ENCODE data around the gene TSPAN12.
"Not testable (repeated sequence)": the region's sequence is repeated elsewhere in the genome, so short reads cannot be mapped to it uniquely, and the experiment has no call there.

TSPAN12 gene, protein sequence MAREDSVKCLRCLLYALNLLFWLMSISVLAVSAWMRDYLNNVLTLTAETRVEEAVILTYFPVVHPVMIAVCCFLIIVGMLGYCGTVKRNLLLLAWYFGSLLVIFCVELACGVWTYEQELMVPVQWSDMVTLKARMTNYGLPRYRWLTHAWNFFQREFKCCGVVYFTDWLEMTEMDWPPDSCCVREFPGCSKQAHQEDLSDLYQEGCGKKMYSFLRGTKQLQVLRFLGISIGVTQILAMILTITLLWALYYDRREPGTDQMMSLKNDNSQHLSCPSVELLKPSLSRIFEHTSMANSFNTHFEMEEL

DNA sequence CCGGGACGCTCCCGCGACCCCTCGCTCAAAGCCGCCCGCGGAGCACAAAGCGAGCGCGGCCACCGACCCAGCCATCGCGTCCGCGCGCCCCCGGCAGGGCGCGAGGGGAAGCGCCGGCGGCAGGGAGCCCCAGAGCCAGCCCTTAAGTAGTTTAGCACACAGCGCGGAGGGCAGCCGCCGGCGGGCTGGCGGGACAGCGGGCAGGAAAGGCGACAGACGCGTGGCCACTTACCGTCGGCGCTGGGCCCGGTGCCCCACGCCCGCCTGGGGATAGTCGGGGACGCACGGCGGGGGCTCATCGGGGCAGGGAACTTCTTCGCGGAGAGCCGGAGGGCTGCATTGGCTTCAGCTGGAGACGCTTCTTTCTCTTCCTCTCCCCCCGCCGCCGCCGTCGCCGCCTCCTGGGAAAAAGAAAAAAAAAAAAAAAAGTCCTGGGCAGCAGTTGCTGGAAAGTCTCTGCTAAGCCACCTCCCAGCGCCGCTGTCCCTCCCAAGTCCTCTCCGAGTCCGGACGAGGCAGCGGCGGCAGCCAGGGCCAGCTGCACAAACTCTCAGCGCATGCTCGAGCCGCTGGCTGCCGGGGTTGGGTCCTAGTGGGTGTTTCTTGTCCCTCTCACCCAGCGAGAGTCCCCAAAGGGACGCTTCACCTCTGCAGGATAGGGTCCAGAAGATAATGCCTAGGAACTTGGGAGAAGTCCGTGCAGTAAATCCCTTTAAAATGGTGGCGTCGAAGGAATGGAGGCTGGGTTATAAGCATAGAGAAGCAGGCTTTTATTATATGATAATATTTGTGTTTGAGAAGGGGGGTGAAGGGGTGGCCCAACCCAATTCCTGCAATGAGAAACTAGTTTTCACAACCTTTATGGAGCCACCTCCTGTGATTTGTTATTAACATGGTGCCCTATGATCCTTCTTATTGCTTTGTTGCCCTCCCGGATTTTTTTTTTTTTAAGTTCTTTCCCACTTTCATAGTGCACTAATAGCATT, at the start of gene TSPAN12:
Gene TSPAN12, minus strand, starts transcription at position 557 of the 986 bp plus-strand sequence. CDS start 1,381 bp downstream, outside the sequence.
- DNase-seq (ENCODE audit: low read depth), result no peak

DNA sequence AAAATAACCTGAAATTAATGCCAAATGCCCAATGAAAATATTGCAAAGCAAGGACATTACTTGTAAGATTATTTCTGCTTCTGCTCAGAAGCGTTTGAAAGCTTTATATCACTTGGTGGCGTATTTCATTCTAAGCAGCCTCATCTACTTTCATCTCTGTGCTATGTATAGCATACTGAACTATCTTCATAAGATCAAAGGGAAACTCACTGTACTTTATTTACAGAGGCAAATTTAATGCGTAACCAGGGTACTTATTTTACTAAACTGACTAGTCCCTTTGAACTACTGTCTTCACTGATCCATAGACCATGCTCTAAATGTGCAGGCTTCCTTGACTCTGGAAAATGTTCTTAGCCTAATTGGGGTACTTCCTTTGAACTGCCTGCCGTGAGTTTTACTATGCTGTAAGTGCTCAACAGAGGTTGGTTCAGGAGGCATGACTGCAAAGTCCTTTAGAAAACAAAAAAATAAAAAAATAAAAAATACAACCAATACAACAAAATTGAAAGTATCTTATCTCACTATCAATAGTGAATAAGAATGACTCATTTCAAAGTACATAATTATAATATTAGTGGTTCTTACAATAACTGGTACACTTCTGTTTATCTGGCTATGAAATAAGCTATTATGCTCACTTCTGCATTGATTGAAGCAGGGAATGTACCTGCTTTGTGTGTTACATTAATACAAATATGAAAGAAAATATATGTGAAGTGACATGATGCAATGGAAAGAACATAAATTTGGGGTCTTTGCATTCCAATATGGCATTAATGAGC, 41.0 kb upstream of the TSPAN12 start:
- no peak for DNase-seq (ENCODE audit: low read depth)

DNA sequence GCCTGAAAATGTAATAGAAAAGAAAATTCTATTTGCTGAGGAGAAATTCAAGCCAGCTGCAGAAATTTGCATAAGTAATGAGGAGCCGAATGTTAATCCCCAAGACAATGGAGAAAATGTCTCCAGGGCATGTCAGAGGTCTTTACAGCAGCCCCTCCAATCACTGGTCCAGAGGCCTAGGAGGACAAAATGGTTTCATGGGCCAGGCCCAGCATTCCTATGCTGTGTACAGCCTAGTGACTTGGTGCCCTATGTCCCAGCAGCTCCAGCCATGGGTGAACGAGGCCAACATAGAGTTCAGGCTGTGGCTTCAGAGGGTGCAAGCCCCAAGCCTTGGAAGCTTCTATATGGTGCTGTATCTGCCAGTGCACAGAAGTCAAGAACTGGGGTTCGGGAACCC, 37.3 kb upstream of the TSPAN12 start:
- not testable (repeated sequence) for DNase-seq (ENCODE audit: low read depth)

DNA sequence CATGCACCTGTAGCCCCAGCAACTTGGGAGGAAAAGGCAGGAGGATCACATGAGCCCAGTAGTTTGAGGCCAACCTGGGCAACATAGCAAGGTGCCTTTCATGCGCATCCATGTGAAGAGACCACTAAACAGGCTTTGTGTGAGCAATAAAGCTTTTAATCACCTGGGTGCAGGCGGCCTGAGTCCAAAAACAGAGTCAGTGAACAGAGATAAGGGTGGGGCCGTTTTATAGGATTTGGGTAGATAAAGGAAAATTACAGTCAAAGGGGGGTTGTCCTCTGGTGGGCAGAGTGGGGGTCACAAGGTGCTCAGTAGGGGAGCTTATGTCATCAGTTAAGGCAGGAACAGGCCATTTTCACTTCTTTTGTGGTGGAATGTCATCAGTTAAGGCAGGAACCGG, 27.7 kb upstream of the TSPAN12 start:
- not testable (repeated sequence) for DNase-seq (ENCODE audit: low read depth)

DNA sequence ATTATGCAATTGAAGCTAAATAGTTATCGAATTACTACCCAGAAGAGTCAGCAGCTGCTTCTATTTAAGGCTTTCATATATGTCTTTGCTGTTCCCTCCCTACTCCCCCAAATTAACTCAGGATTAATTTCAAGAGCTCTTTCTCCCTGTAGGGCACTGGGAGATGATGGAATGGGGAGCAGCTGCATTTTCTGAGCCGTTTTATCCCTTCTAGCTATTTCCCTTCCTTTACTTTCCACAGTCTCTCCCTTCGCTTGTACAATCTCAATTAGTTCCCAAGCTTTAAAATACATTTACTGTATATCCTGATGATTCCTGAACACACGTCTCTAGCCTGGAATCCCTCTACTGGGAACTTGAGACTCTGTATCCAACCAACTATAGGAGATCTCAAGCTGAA, 19.8 kb upstream of the TSPAN12 start:
- DNase-seq (ENCODE audit: low read depth), result no peak

DNA sequence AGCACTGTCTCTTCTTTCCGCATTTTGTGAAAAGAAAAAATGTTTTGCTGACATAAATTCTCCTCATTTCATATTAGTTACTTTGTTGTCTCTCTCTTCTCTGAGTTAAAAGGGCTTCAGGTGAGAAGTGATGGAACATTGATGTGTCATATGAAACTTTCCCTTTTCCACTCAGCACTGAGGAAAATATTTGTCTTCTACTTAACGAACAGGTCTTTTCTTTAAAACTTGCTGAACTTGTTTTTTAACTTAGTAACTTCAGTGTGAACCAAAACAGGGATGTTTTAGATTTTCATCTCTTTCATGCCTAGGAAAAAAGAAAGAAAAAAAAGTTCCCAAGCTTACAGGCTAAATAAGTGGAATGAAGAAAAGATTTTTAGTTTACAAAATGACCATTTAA, 19.0 kb upstream of the TSPAN12 start:
- DNase-seq (ENCODE audit: low read depth), result no peak

DNA sequence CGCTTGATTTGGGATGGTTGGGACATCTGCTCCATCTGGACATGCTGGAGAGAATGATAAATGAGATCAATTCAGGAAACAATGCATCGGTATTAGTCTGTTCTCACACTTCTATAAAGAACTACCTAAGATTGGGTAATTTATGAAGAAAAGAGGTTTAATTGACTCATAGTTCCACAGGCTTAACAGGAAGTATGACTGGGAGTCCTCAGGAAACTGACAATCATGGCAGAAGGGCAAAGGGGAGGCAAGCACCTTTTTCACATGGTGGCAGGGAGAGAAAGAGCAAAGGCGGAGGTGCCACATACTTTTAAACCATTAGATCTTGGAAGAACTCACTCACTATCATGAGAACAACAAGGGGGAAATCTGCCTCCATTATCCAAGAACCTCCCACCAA, 16.8 kb upstream of the TSPAN12 start:
- no peak for DNase-seq (ENCODE audit: low read depth)

DNA sequence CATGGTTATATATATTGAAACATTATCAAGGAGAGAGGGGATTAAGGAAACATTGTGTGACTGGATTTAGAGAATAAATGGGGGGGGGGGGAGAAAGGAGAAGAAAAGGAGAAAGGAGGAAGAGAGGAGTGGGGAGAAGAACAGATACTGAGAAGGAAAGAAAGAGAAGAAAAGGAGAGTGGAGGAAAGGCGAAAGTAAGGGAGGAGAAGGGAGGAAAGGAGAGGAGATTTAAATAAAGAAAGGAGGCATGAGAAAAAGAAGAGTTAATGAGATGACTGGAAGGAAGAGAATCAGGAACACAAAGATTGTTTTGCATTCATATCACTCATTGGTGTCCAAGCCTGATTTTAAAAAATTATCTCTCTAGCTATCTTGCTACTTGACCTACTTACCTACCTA, 16.1 kb upstream of the TSPAN12 start:
- DNase-seq (ENCODE audit: low read depth), result no peak

DNA sequence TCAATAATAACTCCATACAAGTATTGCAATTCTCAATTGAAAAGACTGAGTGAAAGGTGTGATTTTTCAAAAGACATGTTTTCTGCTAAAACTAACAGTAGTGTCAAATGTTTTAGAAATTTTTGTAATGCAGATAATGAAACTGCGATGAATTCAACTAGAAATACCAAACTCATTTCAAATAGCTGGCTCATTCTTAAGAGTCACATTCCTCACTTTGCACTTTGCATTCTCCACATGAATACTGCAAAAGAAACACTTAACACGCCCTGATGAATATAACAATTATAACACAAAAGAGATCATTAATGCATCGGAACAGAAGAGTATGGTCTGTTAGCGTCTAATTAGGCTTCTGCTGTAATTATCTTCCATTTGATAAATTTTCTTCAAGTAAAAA, 15.5 kb upstream of the TSPAN12 start:
- no peak for DNase-seq (ENCODE audit: low read depth)

DNA sequence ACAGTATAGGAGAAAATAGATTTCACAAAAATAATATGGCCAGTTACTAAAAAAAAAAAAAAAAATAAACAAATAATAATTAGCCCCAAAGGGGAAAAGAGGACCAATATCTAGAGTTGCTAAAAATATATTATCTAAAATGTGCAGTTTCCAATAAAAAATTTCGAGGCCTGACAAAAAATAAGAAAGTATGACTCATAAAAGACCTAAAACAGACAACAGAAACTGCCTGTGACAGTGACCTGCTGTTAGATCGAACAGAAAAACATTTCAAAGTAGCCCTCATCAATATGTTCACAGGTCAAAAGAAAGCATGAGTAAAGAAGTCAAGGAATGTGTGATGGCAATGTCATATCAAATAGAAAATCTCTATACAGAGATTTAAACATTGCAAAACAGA, 11.8 kb upstream of the TSPAN12 start:
- DNase-seq (ENCODE audit: low read depth), result no peak

DNA sequence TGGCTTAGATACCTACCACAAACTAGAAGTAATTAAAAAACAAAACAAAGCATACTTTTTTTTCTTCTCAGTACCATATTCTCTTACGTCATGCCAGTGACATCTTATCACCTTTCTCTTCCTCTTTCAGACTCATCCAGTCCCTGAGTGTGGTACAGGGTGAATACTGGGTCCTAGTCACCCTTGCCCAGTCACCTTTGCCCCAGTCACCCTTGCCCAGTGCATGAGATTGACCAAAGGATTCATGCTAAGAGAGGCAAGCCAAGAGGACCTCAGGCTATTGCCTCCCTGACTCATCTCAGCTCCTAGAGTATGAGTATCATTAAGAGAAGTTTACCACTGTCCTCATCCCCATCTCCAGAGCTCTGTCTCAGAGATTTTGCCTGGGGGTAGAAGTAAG, 10.0 kb upstream of the TSPAN12 start:
- DNase-seq (ENCODE audit: low read depth), result no peak

DNA sequence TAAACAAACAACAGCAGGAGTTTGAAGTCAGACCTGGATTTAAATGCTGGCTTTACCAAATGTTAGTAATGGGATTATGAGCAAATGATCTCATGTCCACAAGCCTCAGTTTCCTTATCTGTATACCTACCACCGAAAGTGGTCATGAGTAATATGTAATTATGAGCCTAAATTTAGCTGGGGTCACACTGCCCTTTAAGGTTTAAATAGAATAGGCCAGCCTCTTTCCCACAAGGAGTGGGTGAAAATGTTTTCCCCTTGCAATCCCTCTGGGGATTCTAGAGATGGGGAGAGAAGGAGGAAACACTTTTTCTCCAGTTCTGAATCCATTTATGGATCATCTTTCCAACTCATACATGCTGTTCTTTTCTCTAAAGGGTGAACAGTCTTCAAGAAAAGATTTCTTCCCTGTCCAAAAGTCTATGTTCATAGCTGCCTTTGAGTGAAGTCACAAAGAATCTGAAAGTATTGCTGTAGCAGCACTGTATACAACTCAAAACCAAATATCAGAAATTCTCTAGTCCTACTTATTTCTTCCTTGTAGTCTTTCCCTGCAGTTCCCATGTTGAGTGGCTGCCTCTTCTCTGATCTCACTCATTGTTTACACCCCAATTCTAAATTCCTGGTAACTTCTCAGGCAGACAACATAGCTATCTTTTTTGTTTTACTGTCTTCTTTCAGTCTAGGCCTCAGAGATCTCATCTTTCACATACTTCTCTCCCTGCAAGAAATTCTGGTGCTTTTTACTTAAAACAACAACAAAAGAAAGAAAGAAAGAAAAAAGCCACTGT, 7.4 kb upstream of the TSPAN12 start:
- no peak for DNase-seq (ENCODE audit: low read depth)

DNA sequence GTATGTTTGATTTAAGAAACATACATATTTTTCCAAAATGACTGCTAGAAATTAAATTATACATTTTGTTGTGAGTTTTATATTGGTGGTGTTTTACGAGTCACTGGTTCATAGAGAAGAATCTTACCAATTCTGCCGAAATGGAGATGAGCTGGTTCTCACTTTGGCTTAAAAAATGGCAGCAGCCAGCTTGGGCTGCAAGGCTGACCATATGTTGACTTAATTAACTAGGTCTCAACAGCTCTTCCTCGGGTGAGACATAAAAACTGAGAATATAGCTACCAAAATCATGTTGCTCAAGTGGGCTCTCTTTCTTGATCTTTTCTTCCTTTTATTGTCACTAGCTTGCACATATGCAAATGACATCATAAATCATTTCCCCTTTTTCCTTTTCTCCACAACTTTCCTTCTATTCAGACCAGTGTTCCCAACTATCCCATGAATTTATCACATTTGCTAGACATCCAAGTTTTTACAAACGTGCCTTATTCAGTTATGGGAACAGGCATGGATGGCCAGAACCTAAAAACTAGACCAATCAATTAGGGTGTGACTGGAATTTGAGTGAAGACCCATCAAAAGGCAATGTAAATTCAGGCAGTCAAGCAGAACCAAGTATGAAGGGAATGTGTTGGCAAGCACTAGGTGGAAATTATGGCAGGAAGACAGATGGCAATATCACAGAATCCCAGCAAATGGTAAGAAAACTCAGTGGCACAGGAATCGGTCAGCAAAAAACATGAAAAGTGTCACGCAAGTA, 6.4 kb upstream of the TSPAN12 start:
- no peak for DNase-seq (ENCODE audit: low read depth)

DNA sequence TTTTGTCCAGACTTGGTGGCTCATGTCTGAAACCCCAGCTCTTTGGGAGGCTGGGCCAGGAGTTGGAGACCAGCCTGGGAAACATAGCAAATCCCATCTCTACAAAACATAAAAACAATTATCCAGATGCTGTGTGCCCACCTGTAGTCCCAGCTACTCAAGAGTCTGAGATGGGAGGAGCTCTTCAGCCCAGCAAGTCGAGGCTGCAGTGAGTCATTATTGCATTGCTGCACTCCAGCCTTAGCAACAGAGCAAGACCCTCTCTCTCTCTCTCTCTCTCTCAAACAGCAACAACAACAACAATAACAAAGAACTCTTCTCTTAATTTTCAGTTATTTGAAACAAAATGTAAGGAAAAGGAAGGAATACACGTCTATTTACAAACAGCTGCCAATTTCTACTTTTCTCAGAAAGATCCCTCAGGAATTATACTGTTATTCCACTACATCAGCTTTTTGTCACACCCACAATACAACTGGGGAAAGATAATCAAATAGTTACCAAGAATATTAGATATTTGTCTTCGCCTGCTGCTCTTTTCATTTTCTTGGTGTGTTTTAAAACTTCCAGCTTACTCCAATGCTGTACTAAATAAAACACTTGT, 5.1 kb upstream of the TSPAN12 start:
- no peak for DNase-seq (ENCODE audit: low read depth)

DNA sequence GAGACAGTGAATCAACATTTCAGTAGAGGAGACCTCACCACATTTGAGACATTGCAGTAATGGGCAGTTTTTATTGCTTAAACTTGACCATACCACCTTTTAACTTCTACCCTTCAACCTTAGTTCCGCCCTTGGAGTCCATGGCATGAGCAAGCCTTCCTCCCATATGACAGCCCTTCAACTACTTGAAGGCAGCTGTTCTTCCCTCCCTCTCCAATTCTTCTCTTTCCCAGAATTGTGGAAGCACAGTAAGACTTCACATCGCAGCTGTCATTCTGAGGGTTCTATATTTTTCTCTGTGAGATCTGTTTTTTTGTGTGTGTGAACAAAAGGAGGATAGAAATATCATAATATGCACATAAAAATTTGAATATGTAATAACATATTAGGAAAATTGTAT, 2.2 kb upstream of the TSPAN12 start:
- DNase-seq (ENCODE audit: low read depth), result no peak

DNA sequence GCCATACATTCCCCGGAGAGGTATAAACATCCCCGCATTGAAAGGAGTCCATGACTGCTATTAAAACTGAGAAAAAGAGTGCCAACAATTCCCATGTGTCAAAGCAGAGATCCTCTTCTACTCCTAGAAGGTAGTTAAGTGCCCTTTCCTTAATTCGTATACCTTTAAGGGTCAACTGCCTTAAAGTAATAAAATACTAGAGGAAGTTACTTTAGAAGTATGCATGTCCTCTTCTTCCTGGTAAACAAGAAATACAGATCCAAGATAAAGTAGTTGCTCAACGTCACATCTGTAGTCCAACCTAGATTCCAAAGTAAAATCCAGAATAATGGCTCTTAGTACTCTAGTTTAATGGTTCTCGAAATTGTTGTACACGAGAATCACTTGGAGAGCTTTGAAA, 1.5 kb upstream of the TSPAN12 start:
- DNase-seq (ENCODE audit: low read depth), result no peak

DNA sequence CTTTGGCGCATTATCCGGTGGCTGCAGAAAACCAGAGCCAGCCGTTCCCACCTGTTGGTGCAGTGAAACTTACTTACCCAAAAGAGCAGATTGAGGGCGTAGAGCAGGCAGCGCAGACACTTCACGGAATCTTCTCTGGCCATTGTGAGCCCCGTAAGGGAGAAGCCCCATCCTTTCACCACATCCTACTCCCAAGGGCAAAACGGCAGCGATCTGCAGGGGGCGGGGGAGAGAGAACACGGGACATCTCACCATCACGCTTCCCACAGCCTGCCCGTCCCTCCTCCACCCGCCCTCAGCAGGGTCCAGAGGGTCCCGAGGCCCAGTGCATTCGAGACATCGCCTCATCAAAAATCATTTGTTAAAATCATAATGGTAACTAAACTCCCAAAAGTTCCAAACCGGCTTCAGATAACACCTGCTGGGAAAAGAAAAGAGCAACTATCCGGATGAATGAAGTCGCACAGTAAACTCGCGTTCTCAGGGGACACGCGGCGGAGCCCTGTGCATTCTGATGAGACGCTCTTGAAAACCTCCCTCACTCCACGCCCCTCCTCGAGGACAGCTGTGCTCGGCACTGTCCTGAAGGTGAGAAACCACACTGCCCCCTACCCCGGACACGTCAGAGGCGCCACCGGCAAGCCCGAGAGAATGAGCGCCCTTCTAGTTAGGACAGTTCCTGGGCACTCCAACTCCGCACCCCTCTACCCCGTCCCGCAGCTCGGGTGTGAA, 1.2 kb downstream of the TSPAN12 start:
- DNase-seq (ENCODE audit: low read depth), result no peak

DNA sequence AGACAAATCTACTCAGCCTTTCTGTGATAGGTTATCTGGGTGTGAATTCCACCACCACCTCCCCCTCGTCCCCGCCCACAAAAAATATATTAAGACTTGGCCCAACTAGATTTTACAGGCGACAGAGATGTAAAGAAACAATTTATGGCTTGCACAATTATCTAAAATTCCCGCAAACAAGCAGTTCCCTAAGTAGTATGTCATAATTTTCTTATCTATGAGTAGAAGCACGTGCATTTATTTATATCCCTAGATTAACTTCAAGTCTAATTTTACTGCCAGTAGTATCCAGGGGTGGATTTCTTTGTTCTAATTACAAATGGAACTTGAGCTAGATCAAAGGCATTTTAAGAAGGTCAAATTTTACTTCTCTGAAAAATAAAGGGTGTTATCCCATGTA, 1.7 kb downstream of the TSPAN12 start:
- DNase-seq (ENCODE audit: low read depth), result no peak

DNA sequence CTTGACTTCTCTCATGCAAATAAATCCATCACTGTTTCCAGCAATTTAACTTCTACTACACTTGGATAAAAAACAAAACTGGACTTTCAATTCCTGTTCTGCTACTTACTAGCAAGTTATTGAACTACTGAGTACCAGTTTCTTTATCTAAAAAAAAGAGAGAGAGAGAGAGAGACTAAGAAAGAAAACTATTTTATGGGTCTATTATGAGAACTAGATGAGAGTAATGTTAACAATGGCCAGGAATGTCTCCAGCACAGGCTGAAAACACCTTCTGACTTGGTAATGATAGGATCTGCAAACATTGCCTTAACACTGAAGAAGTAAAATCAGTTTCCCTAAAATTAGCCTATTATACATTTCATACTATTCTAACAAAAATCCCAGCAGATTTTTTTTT, 5.2 kb downstream of the TSPAN12 start:
- no peak for DNase-seq (ENCODE audit: low read depth)

DNA sequence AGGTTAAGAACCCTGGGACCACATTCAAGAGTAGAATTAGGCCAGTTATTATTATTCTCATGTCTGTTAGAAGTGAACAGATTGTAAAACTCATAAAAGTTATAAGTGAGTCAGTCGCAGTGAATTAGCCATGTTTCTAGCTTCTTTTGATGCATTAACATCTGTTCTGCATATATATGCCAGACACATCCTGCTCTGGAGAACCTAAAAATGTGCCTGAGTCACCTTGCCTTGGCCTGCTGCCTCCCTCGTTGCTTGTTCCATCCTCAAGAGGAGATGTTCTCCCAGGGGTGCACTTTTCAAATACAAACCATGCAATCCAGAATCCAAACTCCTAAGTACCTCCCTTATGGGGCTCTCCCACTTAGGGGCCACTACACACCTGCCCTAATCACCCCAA, 14.8 kb downstream of the TSPAN12 start:
- no peak for DNase-seq (ENCODE audit: low read depth)
